K562 (cell line): ENCODE results near the gene UTRN. TPM values are rescaled to one million over a fixed set of nuclear protein-coding genes. Genes with fewer than 3 reads are reported as not detected.

Source experiments
- ATAC-seq: fragments of 200-7000 bp; cut with Tn5 transposase; 3 replicates; pipeline ENCODE4 v1.9.1; 2020; ENCODE audit warnings: moderate library complexity
- BruUV-seq: library from RNA; stranded (reverse); fragments of 400-500 nt; replicated peaks from 2 replicates; lab custom pipeline; 2021; lab: Mats Ljungman, UMichigan
- CTCF ChIA-PET: fragments of 300-600 bp; formaldehyde crosslinking; extraction: SDS; loops from one replicate; lab custom pipeline; 2021; ENCODE audit warnings: low intra/inter-chr PET ratio; lab: Yijun Ruan, JAX
- POLR2A ChIA-PET: fragments of 300-600, 350-650 bp; sonication (Branson Sonifier 250); formaldehyde crosslinking; extraction: SDS; loops from one replicate; lab custom pipeline; 2021; ENCODE audit warnings: antibody characterized with exemption, inconsistent platforms; lab: Yijun Ruan, JAX
- DNase-seq, 4 experiments: peaks; one replicate each; pipeline versions ENCODE4 v3.0.0 to v3.0.0-alpha.2; 2011 to 2018; ENCODE audit warnings: low spot score in 3 of 4, mixed read lengths in 3 of 4; ENCODE audit errors: extremely low read depth in 1 of 4
- FAIRE-seq: peaks from 2 replicates; lab custom pipeline; 2011; peaks lifted over from hg19 to GRCh38; lab: Jason Lieb, UNC
- H2AFZ ChIP-seq: 2 replicates; pipeline ENCODE4 v1.6.0; 2011; ENCODE audit warnings: low read depth, low read length, control low read depth, inconsistent platforms
- H3K27ac ChIP-seq: fragments of 200-600 bp; 3 replicates; pipeline ENCODE4 v1.8.0; 2011; ENCODE audit warnings: low read depth, mild to moderate bottlenecking, control low read depth, inconsistent platforms, low read length, moderate library complexity, mixed read lengths; ENCODE audit errors: extremely low read depth
- H3K27me3 ChIP-seq, 2 experiments: fragments of 300-600 bp in 1 of 2; 2 replicates in 1 of 2; 3 replicates in 1 of 2; pipeline versions ENCODE4 v1.6.0 to v1.8.0; 2011; ENCODE audit warnings: inconsistent platforms in 2 of 2, low read length in 2 of 2, mild to moderate bottlenecking in 1 of 2, mixed read lengths in 1 of 2, moderate library complexity in 1 of 2; ENCODE audit not compliant: control insufficient read depth in 2 of 2, insufficient read depth in 2 of 2
- H3K36me3 ChIP-seq: fragments of 300-600 bp; 3 replicates; pipeline ENCODE4 v1.8.0; 2011; ENCODE audit warnings: mild to moderate bottlenecking, low read length, inconsistent platforms; ENCODE audit not compliant: control insufficient read depth, insufficient read depth
- H3K4me1 ChIP-seq, 2 experiments: fragments of 200-600 bp in 1 of 2; replicated peaks in 1 of 2; 2 replicates in 1 of 2; 3 replicates in 1 of 2; pipeline versions ENCODE4 v1.5.1 to v1.8.0; 2011; ENCODE audit warnings: inconsistent platforms in 2 of 2, low read length in 2 of 2, mild to moderate bottlenecking in 1 of 2, mixed read lengths in 1 of 2, moderate library complexity in 1 of 2; ENCODE audit not compliant: control insufficient read depth in 2 of 2, insufficient read depth in 2 of 2
- H3K4me2 ChIP-seq: 2 replicates; pipeline ENCODE4 v1.6.1; 2011; ENCODE audit warnings: low read length, control low read depth, inconsistent platforms, mixed read lengths; ENCODE audit not compliant: insufficient read depth
- H3K4me3 ChIP-seq: fragments of 200-600 bp; sonication (generic), shearing (Covaris generic); 2 replicates; pipeline ENCODE4 v1.5.1; 2016; ENCODE audit warnings: control low read depth, inconsistent platforms
- H3K79me2 ChIP-seq: fragments of 200-600 bp; 3 replicates; pipeline ENCODE4 v1.8.0; 2011; ENCODE audit warnings: low read length, inconsistent platforms; ENCODE audit not compliant: control insufficient read depth, insufficient read depth
- H3K9ac ChIP-seq, 2 experiments: 2 replicates each; pipeline versions ENCODE4 v1.6.0 to v1.6.1; 2011; ENCODE audit warnings: low read depth in 2 of 2, low read length in 2 of 2, control low read depth in 1 of 2, inconsistent platforms in 1 of 2, mild to moderate bottlenecking in 1 of 2, mixed read lengths in 1 of 2; ENCODE audit not compliant: insufficient read depth in 1 of 2
- H3K9me1 ChIP-seq: one replicate; pipeline ENCODE4 v1.6.0; 2011; ENCODE audit warnings: inconsistent platforms, mild to moderate bottlenecking, low read length, moderate library complexity; ENCODE audit not compliant: control insufficient read depth, insufficient read depth
- H3K9me3 ChIP-seq: replicated peaks from 2 replicates; pipeline ENCODE4 v1.5.1; 2011; ENCODE audit warnings: low read depth, low read length, inconsistent platforms; ENCODE audit not compliant: control insufficient read depth, insufficient read depth
- H4K20me1 ChIP-seq: replicated peaks from 2 replicates; pipeline ENCODE4 v1.6.1; 2011; ENCODE audit warnings: low read length, inconsistent platforms, mixed read lengths; ENCODE audit not compliant: control insufficient read depth, insufficient read depth
- CHCHD3 ChIP-seq: fragments of 250-450 bp; sonication (Bioruptor Pico); IDR thresholded peaks from 2 replicates; pipeline ENCODE4 v2.1.2; 2022; ENCODE audit warnings: mild to moderate bottlenecking
- CREB1 ChIP-seq, 2 experiments: sonication (generic) in 1 of 2; formaldehyde crosslinking in 1 of 2; IDR thresholded peaks; 2 replicates each; pipeline versions ENCODE4 v1.6.1 to v1.8.0; 2012 to 2022; ENCODE audit warnings: inconsistent platforms in 1 of 2, mild to moderate bottlenecking in 1 of 2, missing genetic modification reagents in 1 of 2, moderate library complexity in 1 of 2
- EP300 ChIP-seq: IDR thresholded peaks from 2 replicates; pipeline ENCODE4 v1.6.1; 2012; ENCODE audit warnings: low read length, improper control_type of control experiment
- IRF1 ChIP-seq: sonication (generic); formaldehyde crosslinking; IDR thresholded peaks from 2 replicates; pipeline ENCODE4 v1.8.0; 2022; ENCODE audit warnings: missing genetic modification reagents, mild to moderate bottlenecking, borderline replicate concordance
- NCOA1 ChIP-seq: fragments of 450-650 bp; IDR thresholded peaks from 2 replicates; pipeline ENCODE4 v1.6.1; 2016; ENCODE audit warnings: low read depth
- NCOA2 ChIP-seq, 2 experiments: fragments of 450-650 bp; IDR thresholded peaks; 2 replicates each; pipeline ENCODE4 v1.6.1; 2018; ENCODE audit warnings: mild to moderate bottlenecking in 2 of 2, moderate library complexity in 1 of 2; ENCODE audit not compliant: partially characterized antibody in 2 of 2
- RBM15 ChIP-seq: fragments of 200-400 bp; formaldehyde crosslinking; IDR thresholded peaks from 2 replicates; pipeline ENCODE4 v1.6.1; 2018; ENCODE audit warnings: mild to moderate bottlenecking, low read length, moderate library complexity; ENCODE audit not compliant: insufficient read depth
- USF2 ChIP-seq: sonication (generic); formaldehyde crosslinking; IDR thresholded peaks from 2 replicates; pipeline ENCODE4 v1.5.0; 2020; ENCODE audit warnings: missing genetic modification reagents
- ZHX1 ChIP-seq: fragments of 150-350 bp; conservative IDR thresholded peaks from 2 replicates; pipeline ENCODE4 v1.6.1; 2014; ENCODE audit warnings: low read length
- ZNF561 ChIP-seq: fragments of 450-650 bp; formaldehyde crosslinking; conservative IDR thresholded peaks from 2 replicates; pipeline ENCODE4 v1.4.0; 2020; ENCODE audit warnings: mild to moderate bottlenecking, moderate library complexity
- WGBS: fragments of 100-300 bp; shearing (Covaris generic); methylation state at CpG from one replicate; pipeline ENCODE4 v1.1.6; 2016; ENCODE audit warnings: low coverage, mixed read lengths; ENCODE audit not compliant: insufficient coverage; ENCODE audit errors: missing lambda C conversion rate; 5-methylcytosine and 5-hydroxymethylcytosine counted together
- in situ Hi-C: fragments of 300-500 bp; cut with MboI; formaldehyde crosslinking; loops from 4 replicates; pipeline ENCODE4 v1.15.0; 2018; ENCODE audit warnings: inconsistent platforms, mixed read lengths
- intact Hi-C: fragments of 100-400 bp; cut with micrococcal nuclease; formaldehyde crosslinking; loops from 2 replicates; pipeline ENCODE4 v1.14.2; 2022
- polyA plus RNA-seq, 8 experiments: library from polyadenylated mRNA; depleted of rRNA in 4 of 8; stranded (reverse) in 5 of 8; unstranded in 3 of 8; fragments of >200 nt; fragmentation: Nextera tagmentation in 2 of 8; fragmentation: Illumina TruSeq in 1 of 8; extraction: Ambion mirVana in 2 of 8; extraction: Trizol in 1 of 8; gene quantifications; 2 replicates each; pipeline versions ENCODE4 v1.2.1 to v1.2.3, GENCODE V29; 2011 to 2014; ENCODE audit warnings: inconsistent platforms in 1 of 8, missing spikeins in 1 of 8
- total RNA-seq, 7 experiments: library from RNA; depleted of rRNA in 6 of 7; stranded (reverse); fragments of >200 nt in 6 of 7; fragmentation: Illumina TruSeq in 2 of 7; extraction: Trizol in 2 of 7; gene quantifications; 2 replicates each; pipeline versions ENCODE4 v1.2.1 to v1.2.3, GENCODE V29; 2011 to 2021; ENCODE audit warnings: low replicate concordance in 1 of 7

UTRN gene
- total and polyA plus RNA-seq, 9 of the 15 experiments (the other 6 are each of a cell fraction or from before 2014, with no cell fraction given), result 0.94 to 22.4 (median 10.0) TPM

- no peak overlapping the region for H3K4me2 ChIP-seq
- H3K36me3 ChIP-seq, result no peaks in the 10 kb centered on the region
- DNase-seq, result no peak
- H3K4me1 ChIP-seq, result no peaks in the 10 kb centered on the region; a peak in 1 of 5 replicates
- in situ Hi-C loops (no loop called here), intact Hi-C loops (no loop called here)
- no peak for ATAC-seq
- no peaks in the 10 kb centered on the region for H4K20me1 ChIP-seq
- H3K4me3 ChIP-seq, result no peak overlapping the region
- no peak for FAIRE-seq
- no peak overlapping the region for H2AFZ ChIP-seq
- TF ChIP-seq EP300, result no peak
- no peak for TF ChIP-seq USF2
- no peak for TF ChIP-seq NCOA1
- no peak for TF ChIP-seq RBM15
- TF ChIP-seq CHCHD3, result no peak
- TF ChIP-seq NCOA2 (IDR thresholded peaks at IDR 0.05; ENCODE audit: partially characterized antibody in 2 of 2), result no peak
- TF ChIP-seq CREB1 (IDR thresholded peaks at IDR 0.05), result no peak
- no peak for TF ChIP-seq CREB1 (CRISPR knock-in tag; IDR thresholded peaks at IDR 0.05)
- TF ChIP-seq ZHX1, result no peak
- TF ChIP-seq ZNF561 (CRISPR knock-in tag), result no peak
- TF ChIP-seq IRF1 (CRISPR knock-in tag), result no peak
- H3K79me2 ChIP-seq, result no peaks in the 10 kb centered on the region
- BruUV-seq, result no TSS peak
- H3K27me3 ChIP-seq, result peaks cover 10 to 23% of the 10 kb centered on the region in 2 experiments; a peak in 3 of 5 replicates
- WGBS, result 0% methylated on average over 1 of the region's 1 CpG
- no peak overlapping the region for H3K27ac ChIP-seq
- ChIA-PET CTCF (no interaction called here), POLR2A (no interaction called here)
- no peaks in the 10 kb centered on the region for H3K9me1 ChIP-seq
- no peak overlapping the region for H3K9ac ChIP-seq
- no peaks in the 10 kb centered on the region for H3K9me3 ChIP-seq
Observed at GRCh38 chr6:144325232-144325631, 40.1 kb downstream of the UTRN start.
